Right renal cortex interstitium (tissue), 3 donors: ENCODE results near the gene BORCS6. TPM values are rescaled to one million over a fixed set of nuclear protein-coding genes. Genes with fewer than 3 reads are reported as not detected.

Experiments
- DNase-seq, 3 donors: peaks; one replicate each; pipeline ENCODE4 v3.0.0-alpha.2; 2013; ENCODE audit warnings: low read depth in 3 of 3, low spot score in 2 of 3
- polyA plus RNA-seq, 3 donors: library from polyadenylated mRNA; unstranded; fragments of 120-200 nt; gene quantifications; one replicate each; pipeline ENCODE4 v1.2.1, GENCODE V29; 2013; ENCODE audit not compliant: insufficient read length in 3 of 3

BORCS6 gene
- polyA plus RNA-seq, 3 donors = 3.0 to 4.3 (median 3.7) TPM

- DNase-seq = no peak
Measured at GRCh38 chr17:8212312-8213180, 22.6 kb upstream of the BORCS6 start.

GRCh38 chr17:8210761-8211458 lies 20.9 kb upstream of the BORCS6 start:
- DNase-seq = no peak

GRCh38 chr17:8209907-8210760 lies 20.2 kb upstream of the BORCS6 start, which contains the start of gene AURKB:
Gene AURKB (minus strand): TSS chr17:8210575. CDS start chr17:8210224, 351 bp downstream.
- DNase-seq = peak; percentile 93 to 98 (median 95)

- DNase-seq = no peak
Measured at GRCh38 chr17:8206536-8206935, 16.6 kb upstream of the BORCS6 start.

GRCh38 chr17:8204761-8205555 lies 15.0 kb upstream of the BORCS6 start:
- DNase-seq = no peak

GRCh38 chr17:8192070-8192815 lies 2.3 kb upstream of the BORCS6 start:
- DNase-seq = no peak

- no peak for DNase-seq
Measured at GRCh38 chr17:8190506-8190905, 526 bp upstream of the BORCS6 start.

GRCh38 chr17:8189041-8189710 lies 804 bp downstream of the BORCS6 start:
- DNase-seq = no peak

- no peak for DNase-seq
Measured at GRCh38 chr17:8188263-8188839, 1.6 kb downstream of the BORCS6 start.

GRCh38 chr17:8187517-8188262 lies 2.3 kb downstream of the BORCS6 start:
- DNase-seq = peak in 2 of 3 donors; percentile 95

GRCh38 chr17:8186787-8187516 lies 3.0 kb downstream of the BORCS6 start:
- DNase-seq = peak in 1 of 3 donors; percentile 92

GRCh38 chr17:8186446-8186786 lies 3.6 kb downstream of the BORCS6 start:
- no peak for DNase-seq

- no peak for DNase-seq
Measured at GRCh38 chr17:8185582-8186445, 4.2 kb downstream of the BORCS6 start.

GRCh38 chr17:8176998-8177731 lies 12.8 kb downstream of the BORCS6 start:
- no peak for DNase-seq

GRCh38 chr17:8176197-8176940 lies 13.6 kb downstream of the BORCS6 start, which contains the start of gene TMEM107:
Gene TMEM107 (minus strand): TSS chr17:8176380. CDS start chr17:8176286, 94 bp downstream.
- no peak for DNase-seq
